WTC11 (cell line): ENCODE data around the gene LTBP2. TPM values are rescaled to one million over a fixed set of nuclear protein-coding genes. Genes with fewer than 3 reads are reported as not detected.

Source experiments
- ATAC-seq: fragments of 200-7000 bp; cut with Tn5 transposase; 2 replicates; pipeline ENCODE4 v1.10.0; 2021; ENCODE audit warnings: mild to moderate bottlenecking, moderate library complexity
- CTCF ChIA-PET: fragments of 300-600 bp; sonication (Branson Sonifier 250); formaldehyde crosslinking; loops from one replicate; lab custom pipeline; 2021; ENCODE audit warnings: antibody characterized with exemption; lab: Charles Lee
- POLR2A ChIA-PET: fragments of 350-600 bp; sonication (Branson Sonifier 250); formaldehyde crosslinking; loops from one replicate; lab custom pipeline; 2021; ENCODE audit warnings: antibody characterized with exemption; lab: Charles Lee
- DNase-seq: peaks from one replicate; pipeline ENCODE4 v3.0.0; 2021; ENCODE audit warnings: low spot score
- H3K27ac Mint-ChIP-seq: 2 replicates; pipeline ENCODE4 v1.8.0; 2021; ENCODE audit warnings: mixed read lengths
- H3K27me3 Mint-ChIP-seq: 2 replicates; pipeline ENCODE4 v1.8.0; 2021; ENCODE audit warnings: low read depth, mild to moderate bottlenecking, moderate library complexity, mixed read lengths
- H3K36me3 Mint-ChIP-seq: 2 replicates; pipeline ENCODE4 v1.8.0; 2021; ENCODE audit warnings: mixed read lengths
- H3K4me1 Mint-ChIP-seq: 2 replicates; pipeline ENCODE4 v1.8.0; 2022; ENCODE audit warnings: mixed read lengths
- H3K4me3 Mint-ChIP-seq: 2 replicates; pipeline ENCODE4 v1.8.0; 2021; ENCODE audit warnings: mild to moderate bottlenecking, moderate library complexity, mixed read lengths
- H3K9me3 Mint-ChIP-seq: 2 replicates; pipeline ENCODE4 v1.8.0; 2021; ENCODE audit warnings: mixed read lengths
- HMGA2 ChIP-seq: fragments of 250-450 bp; sonication (Bioruptor Pico); IDR thresholded peaks from 2 replicates; pipeline ENCODE4 v1.4.0; 2021; ENCODE audit warnings: mild to moderate bottlenecking, moderate library complexity
- MXD4 ChIP-seq: fragments of 250-450 bp; sonication (Bioruptor Pico); IDR thresholded peaks from 2 replicates; pipeline ENCODE4 v1.8.0; 2021; ENCODE audit warnings: mild to moderate bottlenecking, moderate library complexity, borderline replicate concordance
- NR3C1 ChIP-seq: sonication (generic); formaldehyde crosslinking; conservative IDR thresholded peaks from 2 replicates; pipeline ENCODE4 v1.8.1; 2023; ENCODE audit warnings: low read depth, mild to moderate bottlenecking, missing genetic modification reagents
- TCF7 ChIP-seq: sonication (generic); formaldehyde crosslinking; IDR thresholded peaks from 2 replicates; pipeline ENCODE4 v1.8.0; 2022; ENCODE audit warnings: mild to moderate bottlenecking, low read depth, missing genetic modification reagents, moderate library complexity
- total RNA-seq: library from RNA; stranded (reverse); gene quantifications from 3 replicates; pipeline ENCODE4 v1.2.3, GENCODE V29; 2021
- TF ChIP-seq, protein P1 (sequence below): fragments of 250-450 bp; sonication (Bioruptor Pico); IDR thresholded peaks from 2 replicates; pipeline ENCODE4 v1.9.0; 2021; ENCODE audit warnings: mild to moderate bottlenecking, borderline replicate concordance
- TF ChIP-seq, protein P2 (sequence below): sonication (generic); formaldehyde crosslinking; IDR thresholded peaks from 2 replicates; pipeline ENCODE4 v1.8.1; 2023; ENCODE audit warnings: mild to moderate bottlenecking, missing genetic modification reagents, moderate library complexity
- TF ChIP-seq, protein P3 (sequence below): fragments of 200-600 bp; IDR thresholded peaks from 2 replicates; pipeline ENCODE4 v1.8.0; 2022; ENCODE audit warnings: antibody characterized with exemption
- TF ChIP-seq, protein P4 (sequence below): sonication (generic); formaldehyde crosslinking; IDR thresholded peaks from 2 replicates; pipeline ENCODE4 v1.8.1; 2023; ENCODE audit warnings: mild to moderate bottlenecking, missing genetic modification reagents, borderline replicate concordance

LTBP2 gene
- total RNA-seq, 1 experiment from 2014 or later, result 1.2 TPM

DNA sequence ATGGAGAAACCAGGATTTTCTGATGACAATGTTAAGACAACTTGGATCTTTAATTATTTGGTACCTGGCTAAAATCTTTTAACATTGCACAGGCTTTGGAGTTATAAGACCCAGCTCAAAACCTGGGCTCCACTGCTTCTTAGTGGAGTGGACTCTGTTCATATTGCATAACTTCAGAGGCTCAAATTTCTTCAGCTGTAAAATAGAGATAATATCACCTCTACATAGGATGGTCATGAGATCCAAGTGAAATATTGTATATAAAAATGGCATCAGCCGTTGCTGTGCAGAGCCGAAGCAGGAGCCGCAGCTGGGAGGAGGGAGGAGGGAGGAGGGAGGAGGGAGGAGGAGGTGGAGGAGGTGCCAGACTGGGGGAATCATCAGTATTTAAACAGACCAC is 129.5 kb downstream of the LTBP2 start (continued):
- TF ChIP-seq, protein P1, sequence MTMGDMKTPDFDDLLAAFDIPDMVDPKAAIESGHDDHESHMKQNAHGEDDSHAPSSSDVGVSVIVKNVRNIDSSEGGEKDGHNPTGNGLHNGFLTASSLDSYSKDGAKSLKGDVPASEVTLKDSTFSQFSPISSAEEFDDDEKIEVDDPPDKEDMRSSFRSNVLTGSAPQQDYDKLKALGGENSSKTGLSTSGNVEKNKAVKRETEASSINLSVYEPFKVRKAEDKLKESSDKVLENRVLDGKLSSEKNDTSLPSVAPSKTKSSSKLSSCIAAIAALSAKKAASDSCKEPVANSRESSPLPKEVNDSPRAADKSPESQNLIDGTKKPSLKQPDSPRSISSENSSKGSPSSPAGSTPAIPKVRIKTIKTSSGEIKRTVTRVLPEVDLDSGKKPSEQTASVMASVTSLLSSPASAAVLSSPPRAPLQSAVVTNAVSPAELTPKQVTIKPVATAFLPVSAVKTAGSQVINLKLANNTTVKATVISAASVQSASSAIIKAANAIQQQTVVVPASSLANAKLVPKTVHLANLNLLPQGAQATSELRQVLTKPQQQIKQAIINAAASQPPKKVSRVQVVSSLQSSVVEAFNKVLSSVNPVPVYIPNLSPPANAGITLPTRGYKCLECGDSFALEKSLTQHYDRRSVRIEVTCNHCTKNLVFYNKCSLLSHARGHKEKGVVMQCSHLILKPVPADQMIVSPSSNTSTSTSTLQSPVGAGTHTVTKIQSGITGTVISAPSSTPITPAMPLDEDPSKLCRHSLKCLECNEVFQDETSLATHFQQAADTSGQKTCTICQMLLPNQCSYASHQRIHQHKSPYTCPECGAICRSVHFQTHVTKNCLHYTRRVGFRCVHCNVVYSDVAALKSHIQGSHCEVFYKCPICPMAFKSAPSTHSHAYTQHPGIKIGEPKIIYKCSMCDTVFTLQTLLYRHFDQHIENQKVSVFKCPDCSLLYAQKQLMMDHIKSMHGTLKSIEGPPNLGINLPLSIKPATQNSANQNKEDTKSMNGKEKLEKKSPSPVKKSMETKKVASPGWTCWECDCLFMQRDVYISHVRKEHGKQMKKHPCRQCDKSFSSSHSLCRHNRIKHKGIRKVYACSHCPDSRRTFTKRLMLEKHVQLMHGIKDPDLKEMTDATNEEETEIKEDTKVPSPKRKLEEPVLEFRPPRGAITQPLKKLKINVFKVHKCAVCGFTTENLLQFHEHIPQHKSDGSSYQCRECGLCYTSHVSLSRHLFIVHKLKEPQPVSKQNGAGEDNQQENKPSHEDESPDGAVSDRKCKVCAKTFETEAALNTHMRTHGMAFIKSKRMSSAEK, result no peak
- TF ChIP-seq, protein P2, sequence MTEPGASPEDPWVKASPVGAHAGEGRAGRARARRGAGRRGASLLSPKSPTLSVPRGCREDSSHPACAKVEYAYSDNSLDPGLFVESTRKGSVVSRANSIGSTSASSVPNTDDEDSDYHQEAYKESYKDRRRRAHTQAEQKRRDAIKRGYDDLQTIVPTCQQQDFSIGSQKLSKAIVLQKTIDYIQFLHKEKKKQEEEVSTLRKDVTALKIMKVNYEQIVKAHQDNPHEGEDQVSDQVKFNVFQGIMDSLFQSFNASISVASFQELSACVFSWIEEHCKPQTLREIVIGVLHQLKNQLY (CRISPR knock-in tag), result no peak
- TF ChIP-seq, all 79 proteins: peak for 0

DNA sequence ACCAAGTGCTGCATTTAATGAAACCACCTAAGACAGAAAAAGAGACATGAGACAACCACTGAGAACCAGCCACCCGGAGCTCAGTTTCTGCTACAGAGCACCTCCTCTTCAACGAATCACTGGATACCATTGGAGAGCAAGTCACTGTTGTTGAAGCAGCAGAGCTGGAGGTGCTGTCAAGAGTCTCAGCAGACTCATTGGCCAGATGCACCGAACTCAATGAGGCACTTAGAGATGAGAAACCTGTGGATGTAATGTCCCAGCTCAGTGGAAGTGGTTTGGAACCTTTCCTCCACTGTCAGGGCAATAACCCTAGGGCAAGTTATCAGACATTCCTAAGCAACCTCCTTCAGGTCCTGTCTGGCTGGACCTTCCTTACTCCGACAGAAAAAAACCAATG is 132.0 kb downstream of the LTBP2 start:
- Mint-ChIP-seq H3K9me3 (no peaks in the 10 kb centered on the region), H3K4me3 (no peak overlapping the region), H3K27me3 (no peaks in the 10 kb centered on the region), H3K36me3 (peaks cover 53% of the 10 kb centered on the region), H3K27ac (0 out of 2 replicates have a peak overlapping the region, but pooled peaks have one; percentile 17), H3K4me1 (peaks cover 5% of the 10 kb centered on the region)
- ChIA-PET POLR2A (no interaction called here), CTCF (interaction anchor here (1.1 to 2.9 kb wide), 3 partner anchors 21 to 233 kb away, joined by 3 to 20 read pairs (median 10); no protein-coding TSS in a partner anchor)
- TF ChIP-seq NR3C1 (CRISPR knock-in tag) (no peak), TCF7 (no peak), MXD4 (CRISPR knock-in tag) (no peak), HMGA2 (no peak)
- TF ChIP-seq, protein P3, sequence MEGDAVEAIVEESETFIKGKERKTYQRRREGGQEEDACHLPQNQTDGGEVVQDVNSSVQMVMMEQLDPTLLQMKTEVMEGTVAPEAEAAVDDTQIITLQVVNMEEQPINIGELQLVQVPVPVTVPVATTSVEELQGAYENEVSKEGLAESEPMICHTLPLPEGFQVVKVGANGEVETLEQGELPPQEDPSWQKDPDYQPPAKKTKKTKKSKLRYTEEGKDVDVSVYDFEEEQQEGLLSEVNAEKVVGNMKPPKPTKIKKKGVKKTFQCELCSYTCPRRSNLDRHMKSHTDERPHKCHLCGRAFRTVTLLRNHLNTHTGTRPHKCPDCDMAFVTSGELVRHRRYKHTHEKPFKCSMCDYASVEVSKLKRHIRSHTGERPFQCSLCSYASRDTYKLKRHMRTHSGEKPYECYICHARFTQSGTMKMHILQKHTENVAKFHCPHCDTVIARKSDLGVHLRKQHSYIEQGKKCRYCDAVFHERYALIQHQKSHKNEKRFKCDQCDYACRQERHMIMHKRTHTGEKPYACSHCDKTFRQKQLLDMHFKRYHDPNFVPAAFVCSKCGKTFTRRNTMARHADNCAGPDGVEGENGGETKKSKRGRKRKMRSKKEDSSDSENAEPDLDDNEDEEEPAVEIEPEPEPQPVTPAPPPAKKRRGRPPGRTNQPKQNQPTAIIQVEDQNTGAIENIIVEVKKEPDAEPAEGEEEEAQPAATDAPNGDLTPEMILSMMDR, result no peak
- ATAC-seq (no peak), DNase-seq (no peak)

DNA sequence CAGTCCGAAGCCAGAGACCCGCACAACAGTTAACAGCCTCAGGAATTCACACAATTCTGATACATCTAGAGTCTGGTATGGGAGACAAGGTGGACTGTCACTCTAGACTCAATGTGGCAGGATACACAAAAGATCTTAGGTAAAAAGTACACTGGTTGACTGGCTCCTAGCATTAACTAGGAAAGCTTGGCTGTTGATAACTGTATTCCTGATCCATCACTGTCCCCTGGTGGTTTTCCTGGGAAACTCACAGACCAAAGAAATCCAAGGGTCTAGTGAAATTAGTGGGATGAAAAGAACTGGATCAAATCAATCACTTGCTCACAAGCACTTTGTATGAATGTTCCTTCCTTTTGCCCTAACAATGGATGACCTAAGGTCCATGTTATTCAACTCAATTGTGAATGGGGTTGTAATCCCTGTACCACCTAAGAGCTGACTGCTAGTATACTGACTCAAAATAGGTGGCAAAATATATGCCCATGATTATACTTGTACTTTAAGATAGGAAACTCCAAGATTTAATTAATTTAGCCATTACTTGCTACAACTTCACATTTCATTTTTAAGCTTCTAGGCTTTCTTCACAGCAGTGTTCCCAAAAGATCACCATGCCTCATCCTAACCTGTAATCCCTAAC is 132.9 kb downstream of the LTBP2 start:
- peaks cover 5% of the 10 kb centered on the region for H3K4me1 Mint-ChIP-seq
- no peaks in the 10 kb centered on the region for H3K9me3 Mint-ChIP-seq
- POLR2A ChIA-PET, result interaction anchor here (2.0 kb wide), 1 partner anchor 14 kb away, joined by 5 read pairs; the partner anchor contains the start of genes ISCA2 and NPC2
- peaks cover 44% of the 10 kb centered on the region for H3K36me3 Mint-ChIP-seq
- no peak overlapping the region for H3K27ac Mint-ChIP-seq
- no peak for DNase-seq
- CTCF ChIA-PET, result interaction anchor here (0.6 to 2.9 kb wide), 20 partner anchors 9 to 263 kb away, joined by 3 to 20 read pairs (median 4); partner anchors contain the start of genes ABCD4, ISCA2 and NPC2
- H3K4me3 Mint-ChIP-seq, result no peak overlapping the region
- no peaks in the 10 kb centered on the region for H3K27me3 Mint-ChIP-seq
- peak; percentile 77 for ATAC-seq
- TF ChIP-seq, protein P3, result peak; percentile 78
- TF ChIP-seq, protein P4, sequence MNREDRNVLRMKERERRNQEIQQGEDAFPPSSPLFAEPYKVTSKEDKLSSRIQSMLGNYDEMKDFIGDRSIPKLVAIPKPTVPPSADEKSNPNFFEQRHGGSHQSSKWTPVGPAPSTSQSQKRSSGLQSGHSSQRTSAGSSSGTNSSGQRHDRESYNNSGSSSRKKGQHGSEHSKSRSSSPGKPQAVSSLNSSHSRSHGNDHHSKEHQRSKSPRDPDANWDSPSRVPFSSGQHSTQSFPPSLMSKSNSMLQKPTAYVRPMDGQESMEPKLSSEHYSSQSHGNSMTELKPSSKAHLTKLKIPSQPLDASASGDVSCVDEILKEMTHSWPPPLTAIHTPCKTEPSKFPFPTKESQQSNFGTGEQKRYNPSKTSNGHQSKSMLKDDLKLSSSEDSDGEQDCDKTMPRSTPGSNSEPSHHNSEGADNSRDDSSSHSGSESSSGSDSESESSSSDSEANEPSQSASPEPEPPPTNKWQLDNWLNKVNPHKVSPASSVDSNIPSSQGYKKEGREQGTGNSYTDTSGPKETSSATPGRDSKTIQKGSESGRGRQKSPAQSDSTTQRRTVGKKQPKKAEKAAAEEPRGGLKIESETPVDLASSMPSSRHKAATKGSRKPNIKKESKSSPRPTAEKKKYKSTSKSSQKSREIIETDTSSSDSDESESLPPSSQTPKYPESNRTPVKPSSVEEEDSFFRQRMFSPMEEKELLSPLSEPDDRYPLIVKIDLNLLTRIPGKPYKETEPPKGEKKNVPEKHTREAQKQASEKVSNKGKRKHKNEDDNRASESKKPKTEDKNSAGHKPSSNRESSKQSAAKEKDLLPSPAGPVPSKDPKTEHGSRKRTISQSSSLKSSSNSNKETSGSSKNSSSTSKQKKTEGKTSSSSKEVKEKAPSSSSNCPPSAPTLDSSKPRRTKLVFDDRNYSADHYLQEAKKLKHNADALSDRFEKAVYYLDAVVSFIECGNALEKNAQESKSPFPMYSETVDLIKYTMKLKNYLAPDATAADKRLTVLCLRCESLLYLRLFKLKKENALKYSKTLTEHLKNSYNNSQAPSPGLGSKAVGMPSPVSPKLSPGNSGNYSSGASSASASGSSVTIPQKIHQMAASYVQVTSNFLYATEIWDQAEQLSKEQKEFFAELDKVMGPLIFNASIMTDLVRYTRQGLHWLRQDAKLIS, result no peak
